Activated CD4-positive, alpha-beta T cell treated with anti-CD3 and anti-CD28 coated beads for 24 hours (primary cell): ENCODE data around the gene ACP4.
"Not testable (repeated sequence)": the region's sequence is repeated elsewhere in the genome, so short reads cannot be mapped to it uniquely, and the experiment has no call there.

Experiments used
- DNase-seq, 2 donors: peaks; one replicate each; pipeline ENCODE4 v3.0.0-alpha.2; 2020; ENCODE audit warnings: low read depth in 2 of 2

ACP4 gene, protein sequence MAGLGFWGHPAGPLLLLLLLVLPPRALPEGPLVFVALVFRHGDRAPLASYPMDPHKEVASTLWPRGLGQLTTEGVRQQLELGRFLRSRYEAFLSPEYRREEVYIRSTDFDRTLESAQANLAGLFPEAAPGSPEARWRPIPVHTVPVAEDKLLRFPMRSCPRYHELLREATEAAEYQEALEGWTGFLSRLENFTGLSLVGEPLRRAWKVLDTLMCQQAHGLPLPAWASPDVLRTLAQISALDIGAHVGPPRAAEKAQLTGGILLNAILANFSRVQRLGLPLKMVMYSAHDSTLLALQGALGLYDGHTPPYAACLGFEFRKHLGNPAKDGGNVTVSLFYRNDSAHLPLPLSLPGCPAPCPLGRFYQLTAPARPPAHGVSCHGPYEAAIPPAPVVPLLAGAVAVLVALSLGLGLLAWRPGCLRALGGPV

DNA sequence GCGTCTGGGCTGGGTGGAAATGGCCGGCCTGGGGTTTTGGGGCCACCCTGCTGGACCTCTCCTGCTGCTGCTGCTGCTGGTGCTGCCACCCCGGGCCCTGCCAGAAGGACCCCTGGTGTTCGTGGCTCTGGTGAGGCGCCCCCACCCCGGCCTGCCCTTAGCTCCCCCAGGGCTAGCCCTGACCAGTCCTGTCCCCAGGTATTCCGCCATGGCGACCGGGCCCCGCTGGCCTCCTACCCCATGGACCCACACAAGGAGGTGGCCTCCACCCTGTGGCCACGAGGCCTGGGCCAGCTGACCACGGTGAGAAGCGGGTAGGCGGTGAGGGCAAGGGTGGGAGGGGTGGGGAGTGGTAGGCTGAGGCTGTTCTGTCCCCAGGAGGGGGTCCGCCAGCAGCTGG, at the start of gene ACP4:
Gene ACP4, plus strand, starts transcription at position 20 of the 400 bp plus-strand sequence. Its CDS starts 0 bp downstream, at position 20.
- DNase-seq = no peak

DNA sequence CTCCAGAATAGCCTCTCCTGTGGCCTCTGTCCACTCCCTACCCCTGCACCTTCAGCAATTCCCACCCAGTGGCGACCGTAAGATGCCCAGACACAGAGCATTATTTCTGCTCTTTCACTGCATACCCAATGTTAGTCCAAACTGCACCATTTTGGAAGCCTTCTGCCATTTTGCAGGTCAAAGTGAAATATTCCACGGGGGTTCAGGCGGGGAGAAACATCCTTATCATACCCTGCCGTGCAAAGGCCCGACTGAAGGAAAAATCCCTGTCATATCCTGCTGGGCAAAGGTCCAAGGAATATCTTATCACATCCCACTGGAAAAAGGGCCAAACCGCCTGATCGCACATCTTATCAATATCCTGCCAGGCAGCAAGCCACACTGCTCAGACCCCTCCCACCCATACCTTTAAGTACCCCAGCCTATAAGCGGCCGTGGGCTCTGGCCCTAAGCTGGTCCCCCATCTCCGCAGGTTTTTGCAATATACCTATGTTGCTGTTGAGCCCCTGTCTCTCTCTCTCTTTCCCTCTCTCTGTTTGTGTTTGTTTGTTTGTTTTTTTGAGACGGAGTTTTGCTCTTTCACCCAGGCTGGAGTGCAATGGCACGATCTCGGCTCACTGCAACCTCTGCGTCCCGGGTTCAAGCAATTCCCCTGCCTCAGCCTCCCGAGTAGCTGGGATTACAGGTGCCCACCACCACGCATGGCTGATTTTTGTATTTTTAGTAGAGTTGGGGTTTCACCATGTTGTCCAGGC, 48.9 kb upstream of the ACP4 start:
- DNase-seq = no peak

DNA sequence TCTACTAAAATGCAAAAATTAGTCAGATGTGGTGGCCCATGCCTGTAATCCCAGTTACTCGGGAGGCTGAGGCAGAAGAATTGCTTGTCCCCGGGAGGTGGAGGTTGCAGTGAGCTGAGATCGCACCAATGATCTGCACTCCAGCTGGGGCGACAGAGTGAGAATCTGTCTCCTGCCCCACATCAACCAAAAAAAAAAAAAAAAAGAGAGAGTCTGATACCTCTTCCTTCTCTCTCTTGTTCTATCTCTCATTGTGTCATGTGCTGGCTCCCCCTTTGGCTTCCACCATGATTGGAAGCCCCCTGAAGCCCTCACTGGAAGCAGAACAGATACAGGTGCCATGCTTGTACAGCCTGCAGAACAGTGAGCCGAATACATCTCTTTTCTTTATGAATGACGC, 46.7 kb upstream of the ACP4 start:
- DNase-seq = no peak

DNA sequence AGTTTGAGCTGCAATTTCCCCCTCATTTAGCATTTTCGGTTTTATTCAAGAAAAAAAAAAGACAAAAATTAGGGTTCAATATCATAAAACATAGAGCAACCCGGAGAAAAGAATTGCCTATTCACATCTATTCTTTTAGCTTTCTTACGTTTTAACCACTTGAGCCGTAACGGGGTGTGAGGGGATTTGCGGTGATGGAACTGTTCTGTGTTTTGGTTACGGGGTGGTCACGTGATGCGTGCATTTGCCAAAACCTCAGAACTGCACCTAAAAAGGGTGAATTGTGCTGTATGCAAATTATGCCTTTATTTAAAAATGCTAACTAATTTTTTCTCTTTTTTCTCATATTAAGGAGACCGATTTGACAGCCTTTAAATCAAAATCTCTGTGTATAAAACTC, 45.0 kb upstream of the ACP4 start:
- DNase-seq = no peak

DNA sequence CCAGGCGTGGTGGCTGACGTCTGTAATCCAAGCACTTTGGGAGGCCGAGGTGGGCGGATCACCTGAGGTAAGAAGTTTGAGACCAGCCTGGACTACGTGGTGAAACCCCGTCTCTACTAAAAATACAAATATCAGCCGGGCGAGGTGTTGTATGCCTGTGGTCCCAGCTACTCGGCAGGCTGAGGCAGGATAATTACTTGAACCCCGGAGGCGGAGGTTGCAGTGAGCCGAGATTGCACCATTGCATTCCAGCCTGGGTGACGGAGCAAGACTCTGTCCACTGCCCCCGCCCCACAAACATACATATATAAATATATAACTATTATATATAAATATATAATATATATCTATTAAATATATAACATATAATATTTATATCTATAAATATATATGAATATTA, 43.1 kb upstream of the ACP4 start:
- DNase-seq = not testable (repeated sequence)

DNA sequence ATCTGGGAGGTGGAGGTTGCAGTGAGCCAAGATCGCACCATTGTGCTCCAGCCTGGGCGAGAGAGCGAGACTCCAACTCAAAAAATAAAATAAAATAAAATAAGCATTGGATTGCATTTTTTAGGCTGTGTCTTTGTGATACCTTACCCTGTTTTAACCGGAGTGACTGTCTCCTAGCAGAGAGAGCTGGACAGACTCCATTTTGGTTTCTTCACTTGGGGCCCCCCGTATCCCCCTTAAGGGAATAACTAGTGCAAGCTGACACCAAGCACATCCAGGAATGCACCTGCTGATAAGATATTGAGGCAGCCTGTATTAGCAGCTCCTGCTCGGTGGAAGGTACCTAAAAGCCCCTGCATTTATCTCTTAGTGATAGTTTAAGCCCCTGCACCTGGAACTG, 40.7 kb upstream of the ACP4 start:
- DNase-seq = no peak

DNA sequence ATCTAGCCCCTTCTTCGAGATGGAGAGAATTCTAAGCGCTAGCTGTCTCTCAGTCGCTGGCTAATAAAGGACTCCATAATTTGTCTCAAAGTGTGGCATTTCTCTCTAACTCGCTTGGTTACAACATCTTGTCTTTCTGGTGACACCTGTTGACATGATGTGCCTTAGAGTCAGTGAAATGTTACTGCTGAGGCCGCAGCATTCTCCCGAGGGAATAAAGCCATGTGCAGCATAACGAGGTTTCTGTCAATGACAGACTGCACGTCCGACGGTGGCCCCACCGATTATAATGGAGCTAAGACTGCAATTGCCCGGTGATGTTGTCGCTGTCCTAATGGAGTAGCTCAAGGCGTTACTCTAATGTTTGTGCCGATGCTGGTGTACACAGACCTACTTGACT, 40.2 kb upstream of the ACP4 start:
- no peak for DNase-seq

DNA sequence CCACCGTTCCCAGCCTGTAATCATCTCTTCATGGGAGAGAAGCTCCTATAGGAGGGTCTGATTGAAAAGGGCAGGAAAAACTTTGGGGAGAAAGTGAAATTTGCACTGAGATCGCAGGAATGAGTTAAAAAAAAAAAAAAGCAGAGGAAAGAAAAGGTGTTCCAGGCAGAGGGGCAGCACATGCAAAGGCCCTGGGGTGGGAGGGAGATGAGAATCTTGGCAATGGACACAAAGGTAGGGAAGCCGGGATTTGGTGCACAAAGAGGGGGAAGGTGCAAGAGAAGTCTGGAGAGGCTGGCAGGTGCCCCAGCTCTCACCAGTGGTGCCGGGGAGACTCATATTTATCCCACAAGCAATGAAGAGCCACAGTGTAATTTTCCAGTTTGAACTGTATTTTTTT, 36.3 kb upstream of the ACP4 start:
- DNase-seq = no peak

DNA sequence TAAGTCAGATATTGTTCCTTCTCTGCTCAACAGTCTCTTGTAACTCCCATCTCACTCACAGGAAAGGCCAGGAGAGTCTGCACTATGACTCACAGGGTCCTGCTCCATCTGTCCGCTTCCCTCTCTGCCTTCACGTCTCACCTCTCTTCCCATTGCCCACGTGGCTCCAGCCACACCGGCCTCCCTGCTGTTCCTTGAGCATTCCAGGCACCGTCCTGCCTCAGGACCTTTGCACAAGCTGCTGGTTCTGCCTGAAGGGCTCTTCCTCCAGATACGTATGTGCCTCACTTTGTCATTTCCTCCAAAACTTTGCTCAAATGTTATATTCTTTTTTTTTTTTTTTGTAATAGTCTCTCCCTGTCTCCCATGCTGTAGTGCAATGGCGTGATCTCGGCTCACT, 34.0 kb upstream of the ACP4 start:
- DNase-seq = not testable (repeated sequence)

DNA sequence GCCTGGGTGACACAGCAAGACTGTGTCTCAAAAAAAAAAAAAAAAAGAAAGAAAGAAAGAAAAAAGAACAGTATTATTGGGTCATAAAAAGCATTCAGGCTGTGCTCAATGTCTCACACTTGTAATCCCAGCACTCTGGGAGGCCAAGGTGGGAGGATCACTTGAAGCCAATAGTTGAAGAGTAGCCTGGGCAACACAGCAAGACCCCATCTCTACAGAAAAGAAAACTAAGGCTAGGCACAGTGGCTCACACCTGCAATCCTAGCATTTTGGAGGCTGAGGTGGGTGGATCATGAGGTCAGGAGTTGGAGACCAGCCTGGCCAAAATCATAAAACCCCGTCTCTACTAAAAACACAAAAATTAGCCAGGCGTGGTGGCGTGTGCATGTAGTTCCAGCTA, 32.6 kb upstream of the ACP4 start:
- DNase-seq = not testable (repeated sequence)

DNA sequence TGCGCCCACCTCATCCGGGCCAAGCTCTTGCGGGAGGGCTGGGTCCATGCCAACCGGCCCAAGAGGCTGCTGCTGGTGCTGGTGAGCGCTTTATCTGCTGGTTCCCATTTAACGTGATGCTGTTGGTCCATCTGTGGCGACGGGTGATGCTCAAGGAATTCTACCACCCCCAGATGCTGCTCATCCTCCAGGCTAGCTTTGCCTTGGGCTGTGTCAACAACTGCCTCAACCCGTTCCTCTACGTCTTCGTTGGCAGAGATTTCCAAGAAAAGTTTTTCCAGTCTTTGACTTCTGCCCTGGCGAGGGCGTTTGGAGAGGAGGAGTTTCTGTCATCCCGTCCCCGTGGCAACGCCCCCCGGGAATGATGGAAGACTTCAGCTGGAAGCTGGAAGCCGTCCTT, 31.1 kb upstream of the ACP4 start:
- DNase-seq = not testable (repeated sequence)

DNA sequence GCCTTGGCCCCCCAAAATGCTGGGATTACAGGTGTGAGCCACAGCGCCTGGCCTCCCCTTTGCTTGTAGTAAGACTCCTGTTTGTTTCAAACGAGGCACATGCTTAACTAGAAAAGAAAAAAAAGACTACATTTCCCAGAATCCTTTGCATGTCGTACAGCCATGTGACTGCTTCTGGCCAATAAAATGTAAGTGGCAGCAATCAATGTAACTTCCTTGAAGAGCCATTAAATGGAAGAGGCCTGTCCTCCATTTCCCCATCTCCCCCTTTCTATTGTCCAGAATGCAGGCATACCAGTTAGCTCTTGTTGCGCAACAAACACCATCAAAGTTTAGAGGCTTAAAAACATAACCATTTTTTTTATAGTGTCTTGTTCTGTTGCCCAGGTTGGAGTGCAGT, 30.3 kb upstream of the ACP4 start:
- no peak for DNase-seq

DNA sequence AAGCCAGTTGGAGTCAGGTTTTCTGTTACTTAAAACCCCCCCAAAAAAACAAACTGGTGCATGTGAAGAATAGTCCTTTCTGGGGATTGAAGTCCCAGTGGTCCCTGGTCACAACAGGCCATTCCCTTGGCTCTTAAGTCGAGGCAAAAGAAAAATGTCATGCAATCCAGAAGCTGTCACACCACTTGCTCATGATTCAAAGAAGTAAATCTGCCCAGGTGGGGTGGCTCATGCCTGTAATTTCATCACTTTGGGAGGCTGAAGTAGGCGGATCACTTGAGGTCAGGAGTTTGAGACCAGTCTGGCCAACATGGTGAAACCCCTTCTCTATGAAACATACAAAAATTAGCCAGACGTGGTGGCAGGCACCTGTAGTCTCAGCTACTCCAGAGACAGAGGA, 28.7 kb upstream of the ACP4 start:
- not testable (repeated sequence) for DNase-seq

DNA sequence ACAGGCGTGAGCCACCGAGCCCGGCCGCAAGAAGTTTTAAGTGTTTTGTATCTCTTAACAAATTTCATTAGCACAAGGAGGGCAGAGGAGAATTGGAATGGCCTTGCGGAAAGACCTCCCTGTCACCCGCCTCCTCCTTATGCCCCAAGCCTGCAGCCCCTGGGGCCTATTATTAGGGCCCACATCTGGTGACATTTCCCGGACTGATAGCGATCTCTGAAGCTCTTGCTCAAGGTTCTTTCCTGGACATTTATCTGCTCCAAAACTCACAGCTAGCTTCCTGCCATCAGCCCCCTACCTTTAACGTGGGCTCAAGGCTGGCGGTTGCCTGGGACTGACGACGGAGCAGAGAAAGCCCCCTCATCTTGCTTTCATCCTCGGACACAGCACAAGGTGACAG, 26.7 kb upstream of the ACP4 start:
- DNase-seq = not testable (repeated sequence)

DNA sequence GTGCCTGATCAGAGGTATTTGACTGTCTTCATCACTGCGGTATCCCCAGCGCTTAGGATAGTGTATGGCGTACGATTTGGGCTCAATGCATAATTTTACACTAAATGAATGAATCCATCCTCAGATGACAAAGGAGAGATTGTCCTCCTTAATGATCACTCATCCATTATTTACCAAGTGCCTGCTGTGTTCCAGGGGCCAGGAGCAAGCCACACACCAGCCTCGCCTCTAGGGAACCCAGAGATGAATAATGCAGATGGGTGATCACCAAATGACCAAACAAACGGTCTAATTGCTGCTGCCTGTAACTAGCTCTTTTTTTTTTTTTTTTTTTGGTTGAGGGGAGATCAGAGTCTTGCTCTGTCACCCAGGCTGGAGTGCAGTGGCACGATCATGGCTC, 25.8 kb upstream of the ACP4 start:
- DNase-seq = no peak

DNA sequence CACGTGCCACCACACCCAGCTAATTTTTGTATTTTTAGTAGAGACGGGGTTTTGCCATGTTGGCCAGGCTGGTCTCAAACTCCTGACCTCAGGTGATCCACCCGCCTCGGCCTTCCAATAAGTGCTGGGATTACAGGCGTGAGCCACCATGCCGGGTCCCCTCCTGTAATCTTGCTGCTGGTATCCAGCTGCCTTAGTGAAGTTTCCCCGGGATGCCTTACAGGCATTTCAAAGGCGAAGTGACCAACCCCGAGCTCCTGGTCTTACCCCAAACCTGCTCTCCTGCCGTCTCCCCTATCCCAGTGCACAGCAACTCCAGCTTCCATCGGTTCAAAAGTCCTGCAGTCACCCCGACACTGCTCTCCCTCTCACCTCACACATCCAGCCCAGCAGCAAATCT, 23.5 kb upstream of the ACP4 start:
- DNase-seq = not testable (repeated sequence)

DNA sequence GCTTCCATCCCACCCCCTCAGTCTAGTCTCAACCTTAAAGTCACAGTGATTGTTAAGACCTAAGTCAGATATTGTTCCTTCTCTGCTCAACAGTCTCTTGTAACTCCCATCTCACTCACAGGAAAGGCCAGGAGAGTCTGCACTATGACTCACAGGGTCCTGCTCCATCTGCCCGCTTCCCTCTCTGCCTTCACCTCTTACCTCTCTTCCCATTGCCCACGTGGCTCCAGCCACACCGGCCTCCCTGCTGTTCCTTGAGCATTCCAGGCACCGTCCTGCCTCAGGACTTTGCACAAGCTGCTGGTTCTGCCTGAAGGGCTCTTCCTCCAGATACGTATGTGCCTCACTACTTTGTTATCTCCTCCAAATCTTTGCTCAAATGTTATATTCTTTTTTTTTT, 23.0 kb upstream of the ACP4 start:
- not testable (repeated sequence) for DNase-seq

DNA sequence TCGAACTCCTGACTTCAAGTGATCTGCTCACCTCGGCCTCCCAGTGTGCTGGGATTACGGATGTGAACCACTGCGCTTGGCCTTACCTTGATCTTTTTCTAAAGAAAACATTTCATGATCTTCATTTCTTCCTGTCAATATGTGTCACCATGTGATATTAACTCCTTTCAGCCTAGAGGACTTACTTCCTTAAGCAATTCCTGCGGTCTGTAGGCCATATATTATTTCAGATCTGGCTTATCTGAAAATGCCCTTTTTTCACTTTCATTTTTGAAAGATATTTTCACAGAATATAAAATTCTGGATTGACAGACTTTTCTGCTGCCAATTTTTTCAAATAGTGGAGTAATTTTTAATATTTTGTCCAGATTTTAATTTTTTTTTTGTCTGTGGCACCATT, 21.9 kb upstream of the ACP4 start:
- no peak for DNase-seq

DNA sequence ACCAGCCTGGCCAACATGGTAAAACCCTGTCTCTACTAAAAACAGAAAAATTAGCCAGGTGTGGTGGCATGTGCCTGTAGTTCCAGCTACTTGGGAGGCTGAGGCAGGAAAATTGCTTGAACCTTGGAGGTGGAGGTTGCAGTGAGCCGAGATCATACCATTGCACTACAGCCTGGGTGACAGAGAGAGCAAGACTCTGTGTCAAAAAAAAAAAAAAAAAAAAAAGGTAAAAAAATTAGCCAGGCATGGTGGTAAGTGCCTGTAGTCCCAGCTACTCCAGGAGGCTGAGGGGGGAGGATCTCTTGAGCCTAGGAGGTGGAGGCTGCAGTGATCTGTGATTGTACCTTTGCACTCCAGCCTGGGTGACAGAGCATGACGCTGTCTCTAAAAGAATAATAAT, 20.1 kb upstream of the ACP4 start, which contains the start of gene GPR32:
Gene GPR32, plus strand, starts transcription at position 301 of the 400 bp plus-strand sequence. CDS start 137 bp downstream, outside the sequence.
- not testable (repeated sequence) for DNase-seq

DNA sequence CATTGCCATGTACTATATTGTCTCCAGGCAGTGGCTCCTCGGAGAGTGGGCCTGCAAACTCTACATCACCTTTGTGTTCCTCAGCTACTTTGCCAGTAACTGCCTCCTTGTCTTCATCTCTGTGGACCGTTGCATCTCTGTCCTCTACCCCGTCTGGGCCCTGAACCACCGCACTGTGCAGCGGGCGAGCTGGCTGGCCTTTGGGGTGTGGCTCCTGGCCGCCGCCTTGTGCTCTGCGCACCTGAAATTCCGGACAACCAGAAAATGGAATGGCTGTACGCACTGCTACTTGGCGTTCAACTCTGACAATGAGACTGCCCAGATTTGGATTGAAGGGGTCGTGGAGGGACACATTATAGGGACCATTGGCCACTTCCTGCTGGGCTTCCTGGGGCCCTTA, 19.3 kb upstream of the ACP4 start:
- no peak for DNase-seq

DNA sequence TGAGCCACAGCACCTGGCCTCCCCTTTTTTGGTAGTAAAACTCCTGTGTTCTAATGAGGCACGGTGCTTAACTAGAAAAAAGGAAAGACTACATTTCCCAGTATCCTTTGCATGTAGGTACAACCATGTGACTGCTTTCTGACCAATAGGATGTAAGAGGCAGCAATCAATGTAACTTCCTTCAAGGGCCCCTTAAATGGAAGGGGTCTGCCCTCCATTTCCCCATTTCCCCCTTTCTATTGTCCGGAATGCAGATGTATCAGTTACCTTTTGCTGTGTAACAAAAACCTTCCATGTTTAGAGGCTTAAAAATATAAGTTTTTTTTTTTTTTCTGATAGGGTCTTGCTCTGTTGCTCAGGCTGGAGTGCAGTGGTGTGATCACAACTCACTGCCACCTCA, 17.7 kb upstream of the ACP4 start:
- no peak for DNase-seq

DNA sequence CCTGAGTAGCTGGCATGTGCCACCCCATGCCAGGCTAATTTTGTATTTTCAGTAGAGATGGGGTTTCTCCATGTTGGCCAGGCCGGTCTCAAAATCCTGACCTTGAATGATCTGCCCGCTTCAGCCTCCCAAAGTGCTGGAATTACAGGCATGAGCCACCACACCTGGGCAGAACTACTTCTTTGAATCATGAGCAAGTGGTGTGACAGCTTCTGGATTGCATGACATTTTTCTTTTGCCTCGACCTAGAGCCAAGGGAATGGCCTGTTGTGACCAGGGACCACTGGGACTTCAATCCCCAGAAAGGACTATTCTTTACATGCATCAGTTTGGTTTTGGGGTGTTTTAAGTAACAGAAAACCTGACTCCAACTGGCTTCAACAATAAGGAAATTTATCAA, 17.3 kb upstream of the ACP4 start:
- DNase-seq = not testable (repeated sequence)

DNA sequence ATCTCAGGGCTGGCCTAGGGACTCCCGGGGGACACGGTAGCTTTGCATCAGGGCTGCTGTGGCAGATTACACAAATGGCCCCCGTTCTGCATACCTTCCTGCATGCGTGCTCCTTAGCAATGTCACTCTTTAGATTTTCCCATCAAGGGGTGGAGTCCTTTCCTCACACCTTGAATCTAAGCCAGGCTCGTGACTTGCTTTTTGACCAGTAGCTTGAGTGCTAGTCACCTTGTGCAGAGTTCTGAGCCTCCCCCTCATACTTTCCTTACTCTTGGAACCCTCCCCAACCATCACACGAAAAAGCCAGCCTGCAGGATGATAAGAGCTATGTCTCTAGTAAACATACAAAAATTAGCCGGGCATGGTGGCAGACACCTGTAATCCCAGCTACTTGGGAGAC, 16.8 kb upstream of the ACP4 start:
- not testable (repeated sequence) for DNase-seq
